ENCODE data around the gene GCH1.
A peak's percentile ranks its signal among the peaks of the same experiment; 100 is the strongest.

GCH1 gene

DNA sequence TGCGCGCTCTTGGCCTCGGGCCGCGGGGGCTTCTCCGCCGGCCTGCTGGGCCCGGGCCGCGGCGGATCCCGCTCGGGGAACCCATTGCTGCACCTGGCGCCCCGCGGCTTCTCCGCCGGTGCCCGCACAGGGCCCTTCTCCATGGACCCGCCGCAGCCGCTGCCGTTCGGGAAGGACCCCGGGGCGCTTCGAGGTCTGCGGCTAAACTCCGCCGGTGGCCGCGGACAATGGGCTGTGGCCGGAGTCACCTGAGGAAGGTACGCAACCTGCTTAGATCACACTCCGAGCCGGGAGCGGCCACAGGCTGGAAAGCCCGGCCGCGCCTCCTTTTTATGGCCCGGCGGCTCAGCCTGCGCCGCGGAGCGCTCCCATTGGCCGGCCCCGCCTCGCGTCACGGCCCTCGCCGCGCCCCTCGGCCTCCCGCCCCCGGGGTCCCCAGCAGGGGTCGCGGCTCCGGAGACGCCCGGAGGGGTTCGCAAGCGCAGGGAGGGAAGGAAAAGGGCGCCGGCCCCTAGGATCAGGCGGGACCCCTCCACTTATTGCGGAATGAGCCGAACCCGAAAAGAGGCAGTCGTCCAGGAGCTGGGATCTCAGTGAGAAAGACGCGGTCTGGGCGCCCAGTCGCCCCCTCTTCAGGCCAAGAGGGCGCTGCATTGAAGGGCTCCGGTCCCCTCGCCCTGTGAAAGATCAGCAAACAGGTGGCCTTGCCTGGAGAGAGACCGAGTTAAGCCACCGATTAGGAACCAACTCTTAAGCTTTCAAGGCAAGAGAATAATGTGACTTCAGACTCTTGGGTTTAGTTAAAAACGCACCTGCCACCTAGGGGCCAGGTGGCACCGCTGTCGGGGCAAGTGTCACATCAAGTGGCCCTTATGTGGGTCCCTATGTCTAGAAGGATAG, at the start of gene GCH1:
Gene GCH1, minus strand, starts transcription at position 306 of the 900 bp plus-strand sequence. Its CDS starts 163 bp downstream, at position 143.
- TF ChIP-seq, protein P1, sequence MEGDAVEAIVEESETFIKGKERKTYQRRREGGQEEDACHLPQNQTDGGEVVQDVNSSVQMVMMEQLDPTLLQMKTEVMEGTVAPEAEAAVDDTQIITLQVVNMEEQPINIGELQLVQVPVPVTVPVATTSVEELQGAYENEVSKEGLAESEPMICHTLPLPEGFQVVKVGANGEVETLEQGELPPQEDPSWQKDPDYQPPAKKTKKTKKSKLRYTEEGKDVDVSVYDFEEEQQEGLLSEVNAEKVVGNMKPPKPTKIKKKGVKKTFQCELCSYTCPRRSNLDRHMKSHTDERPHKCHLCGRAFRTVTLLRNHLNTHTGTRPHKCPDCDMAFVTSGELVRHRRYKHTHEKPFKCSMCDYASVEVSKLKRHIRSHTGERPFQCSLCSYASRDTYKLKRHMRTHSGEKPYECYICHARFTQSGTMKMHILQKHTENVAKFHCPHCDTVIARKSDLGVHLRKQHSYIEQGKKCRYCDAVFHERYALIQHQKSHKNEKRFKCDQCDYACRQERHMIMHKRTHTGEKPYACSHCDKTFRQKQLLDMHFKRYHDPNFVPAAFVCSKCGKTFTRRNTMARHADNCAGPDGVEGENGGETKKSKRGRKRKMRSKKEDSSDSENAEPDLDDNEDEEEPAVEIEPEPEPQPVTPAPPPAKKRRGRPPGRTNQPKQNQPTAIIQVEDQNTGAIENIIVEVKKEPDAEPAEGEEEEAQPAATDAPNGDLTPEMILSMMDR (IDR thresholded peaks at IDR 0.05; ENCODE audit: unreplicated experiment in 3 of 3), result peak; percentile 51 to 75 (median 56)
- Mint-ChIP-seq H3K4me3 (peak within 1 kb of the TSS; percentile 85 to 88 (median 86)), H3K27me3 (ENCODE audit: low read depth) (peaks cover 44% of the 10 kb centered on the region), H3K4me1 (peaks cover 10% of the 10 kb centered on the region), H3K27ac (peak within 1 kb of the TSS in 1 of 3 experiments; percentile 44), H3K9me3 (no peaks in the 10 kb centered on the region), H3K36me3 (ENCODE audit: low read depth) (no peaks in the 10 kb centered on the region)

- TF ChIP-seq, protein P1 (IDR thresholded peaks at IDR 0.05; ENCODE audit: unreplicated experiment in 3 of 3), result no peak
- Mint-ChIP-seq H3K27ac (no peak overlapping the region), H3K9me3 (peaks cover 10% of the 10 kb centered on the region), H3K27me3 (ENCODE audit: low read depth) (no peaks in the 10 kb centered on the region), H3K4me3 (no peak overlapping the region), H3K4me1 (no peaks in the 10 kb centered on the region), H3K36me3 (ENCODE audit: low read depth) (peaks cover 50% of the 10 kb centered on the region)
These were observed 44.6 kb upstream of the GCH1 start for GRCh38 chr14:54947230-54947629.

DNA sequence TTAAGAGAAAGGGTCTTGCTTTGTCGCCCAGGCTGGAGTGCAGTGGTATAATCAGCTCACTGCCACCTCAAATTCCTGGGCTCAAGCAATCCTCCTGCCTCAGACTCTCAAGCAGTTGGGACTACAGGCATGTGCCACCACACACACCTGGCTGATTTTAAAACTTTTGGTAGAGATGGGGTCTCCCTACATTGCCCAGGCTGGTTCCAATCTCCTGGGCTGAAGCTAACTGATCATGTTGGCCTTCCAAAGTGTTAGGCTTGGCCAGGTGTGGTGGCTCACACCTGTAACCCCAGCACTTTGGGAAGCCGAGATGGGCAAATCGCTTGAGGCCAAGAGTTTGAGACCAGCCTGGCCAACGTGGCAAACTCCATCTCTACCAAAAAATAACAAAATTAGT, 43.9 kb upstream of the GCH1 start:
- Mint-ChIP-seq H3K27ac (no peak overlapping the region), H3K4me3 (no peak overlapping the region), H3K9me3 (peaks cover 10% of the 10 kb centered on the region), H3K36me3 (ENCODE audit: low read depth) (peaks cover 50% of the 10 kb centered on the region), H3K4me1 (no peaks in the 10 kb centered on the region), H3K27me3 (ENCODE audit: low read depth) (no peaks in the 10 kb centered on the region)
- TF ChIP-seq, protein P1 (IDR thresholded peaks at IDR 0.05; ENCODE audit: unreplicated experiment in 3 of 3), result no peak

- Mint-ChIP-seq H3K9me3 (peaks cover 7% of the 10 kb centered on the region), H3K4me1 (no peaks in the 10 kb centered on the region), H3K27ac (peak overlapping the region in 1 of 3 experiments; percentile 7), H3K36me3 (ENCODE audit: low read depth) (peaks cover 44% of the 10 kb centered on the region), H3K4me3 (no peak overlapping the region), H3K27me3 (ENCODE audit: low read depth) (no peaks in the 10 kb centered on the region)
- TF ChIP-seq, protein P1 (IDR thresholded peaks at IDR 0.05; ENCODE audit: unreplicated experiment in 3 of 3), result no peak
These were observed 42.2 kb upstream of the GCH1 start for GRCh38 chr14:54944737-54945391.

- Mint-ChIP-seq H3K27ac (no peak overlapping the region), H3K4me3 (no peak overlapping the region), H3K27me3 (ENCODE audit: low read depth) (no peaks in the 10 kb centered on the region), H3K36me3 (ENCODE audit: low read depth) (peaks cover 25% of the 10 kb centered on the region), H3K4me1 (no peaks in the 10 kb centered on the region), H3K9me3 (peaks cover 2% of the 10 kb centered on the region)
- TF ChIP-seq, protein P1 (IDR thresholded peaks at IDR 0.05; ENCODE audit: unreplicated experiment in 3 of 3), result no peak
These were observed 40.3 kb upstream of the GCH1 start for GRCh38 chr14:54942913-54943312.
